ENCODE measurements around the gene NLRC5. TPM values are rescaled to one million over a fixed set of nuclear protein-coding genes. Genes with fewer than 3 reads are reported as not detected.
"Not testable (repeated sequence)": the region's sequence is repeated elsewhere in the genome, so short reads cannot be mapped to it uniquely, and the experiment has no call there.

NLRC5 gene
- total RNA-seq, 4 donors from 2014 or later: 21.8 to 52.4 (median 32.0) TPM

- 69 to 83% methylated on average over 5 to 9 of the region's 9 CpGs for WGBS, 2 donors
- intact Hi-C loops (cut with DNase I; ENCODE audit: low total_unique reads): no loop called here
- TF ChIP-seq CTCF (IDR thresholded peaks at IDR 0.05): no peak
- DNase-seq (ENCODE audit: low spot score in 2 of 2): no peak
- no peak overlapping the region for H3K4me3 ChIP-seq (ENCODE audit: low read depth, poor library complexity, severe bottlenecking)
Measured at GRCh38 chr16:56983211-56983751, 6.1 kb upstream of the NLRC5 start.

GRCh38 chr16:56984639-56985038, 4.7 kb upstream of the NLRC5 start:
- no peak overlapping the region for H3K4me3 ChIP-seq (ENCODE audit: low read depth, poor library complexity, severe bottlenecking)
- WGBS, 2 donors: 77 to 83% methylated on average over 6 of the region's 6 CpGs
- intact Hi-C loops (cut with DNase I; ENCODE audit: low total_unique reads): no loop called here
- DNase-seq (ENCODE audit: low spot score in 2 of 2): no peak
- TF ChIP-seq POLR2A (IDR thresholded peaks at IDR 0.05) (no peak), CTCF (IDR thresholded peaks at IDR 0.05) (no peak)

- H3K4me3 ChIP-seq (ENCODE audit: low read depth, poor library complexity, severe bottlenecking): no peak overlapping the region
- DNase-seq (ENCODE audit: low spot score in 2 of 2): peak; percentile 75 to 93
- TF ChIP-seq POLR2A (IDR thresholded peaks at IDR 0.05) (no peak), CTCF (IDR thresholded peaks at IDR 0.05) (no peak)
- intact Hi-C loops (cut with DNase I; ENCODE audit: low total_unique reads): no loop called here
- 24 to 31% methylated on average over 4 to 7 of the region's 7 CpGs for WGBS, 2 donors
Measured at GRCh38 chr16:56985288-56985961, 3.9 kb upstream of the NLRC5 start.

GRCh38 chr16:56985962-56986360, 3.4 kb upstream of the NLRC5 start:
- 67 to 82% methylated on average over 2 of the region's 2 CpGs for whole genome bisulfite sequencing, 2 donors
- DNase-seq (ENCODE audit: low spot score in 2 of 2): no peak
- TF ChIP-seq POLR2A (IDR thresholded peaks at IDR 0.05): no peak
- TF ChIP-seq CTCF (IDR thresholded peaks at IDR 0.05): no peak
- no peak overlapping the region for H3K4me3 ChIP-seq (ENCODE audit: low read depth, poor library complexity, severe bottlenecking)
- intact Hi-C loops (cut with DNase I; ENCODE audit: low total_unique reads): no loop called here

GRCh38 chr16:56986361-56986760, 3.0 kb upstream of the NLRC5 start:
- intact Hi-C loops (cut with DNase I; ENCODE audit: low total_unique reads): no loop called here
- 67 to 73% methylated on average over 1 of the region's 1 CpG for WGBS, 2 donors
- DNase-seq (ENCODE audit: low spot score in 2 of 2): no peak
- TF ChIP-seq CTCF (IDR thresholded peaks at IDR 0.05) (no peak), POLR2A (IDR thresholded peaks at IDR 0.05) (no peak)
- no peak overlapping the region for H3K4me3 ChIP-seq (ENCODE audit: low read depth, poor library complexity, severe bottlenecking)

- H3K4me3 ChIP-seq (ENCODE audit: low read depth, poor library complexity, severe bottlenecking); DNase-seq (ENCODE audit: low spot score in 2 of 2); intact Hi-C loops (cut with DNase I; ENCODE audit: low total_unique reads): not testable (repeated sequence)
- WGBS, 2 donors: 84 to 88% methylated on average over 4 of the region's 4 CpGs
Measured at GRCh38 chr16:56986908-56987307, 2.4 kb upstream of the NLRC5 start.

Data from lower leg skin (tissue), 4 donors.